Urinary bladder (tissue), 4 donors: ENCODE data around the gene NACC2. TPM values are rescaled to one million over a fixed set of nuclear protein-coding genes. Genes with fewer than 3 reads are reported as not detected.
"Not testable (repeated sequence)": the region's sequence is repeated elsewhere in the genome, so short reads cannot be mapped to it uniquely, and the experiment has no call there.

Source experiments
- DNase-seq: peaks from one replicate; pipeline ENCODE4 v3.0.0-alpha.2; 2015; ENCODE audit errors: extremely low spot score
- H3K27ac ChIP-seq: one replicate; pipeline ENCODE4 v1.5.1; 2013; ENCODE audit warnings: low read depth, mild to moderate bottlenecking, moderate library complexity
- H3K36me3 ChIP-seq: one replicate; pipeline ENCODE4 v1.6.1; 2013; ENCODE audit warnings: mild to moderate bottlenecking, moderate library complexity; ENCODE audit not compliant: insufficient read depth
- H3K4me1 ChIP-seq: one replicate; pipeline ENCODE4 v1.6.1; 2013; ENCODE audit warnings: mild to moderate bottlenecking, moderate library complexity; ENCODE audit not compliant: insufficient read depth
- H3K4me3 ChIP-seq: one replicate; pipeline ENCODE4 v1.5.1; 2013; ENCODE audit warnings: low read depth, low read length
- WGBS: extraction: QIAGEN DNeasy Blood & Tissue Kit; methylation state at CpG from one replicate; pipeline ENCODE4 v1.1.7; 2013; 5-methylcytosine and 5-hydroxymethylcytosine counted together
- polyA plus RNA-seq: library from polyadenylated mRNA; stranded (reverse); fragments of 200-250 nt; gene quantifications from one replicate; pipeline ENCODE4 v1.2.3, GENCODE V29; 2013
- total RNA-seq: library from RNA; depleted of rRNA; stranded (reverse); fragments of >200 nt; gene quantifications from one replicate; pipeline ENCODE4 v1.2.3, GENCODE V29; 2014
- donor health status: healthy with polysubstance abuse.
- donor health status: healthy.

The NACC2 gene
- total and polyA plus RNA-seq, 2 donors = 14.9 to 54.1 TPM

- 12% methylated on average over 42 of the region's 42 CpGs for WGBS
- Histone ChIP-seq H3K4me1 (peaks cover 2% of the 10 kb centered on the region), H3K27ac (no peak overlapping the region)
These were observed 15.3 kb upstream of the NACC2 start for GRCh38 chr9:136110082-136111061.

GRCh38 chr9:136109351-136110081, 14.4 kb upstream of the NACC2 start:
- H3K4me3 ChIP-seq = peak overlapping the region; percentile 1
- no peaks in the 10 kb centered on the region for H3K36me3 ChIP-seq
- peak overlapping the region; percentile 77 for H3K27ac ChIP-seq
- peak; percentile 49 for DNase-seq
- H3K4me1 ChIP-seq = peaks cover 2% of the 10 kb centered on the region
- 1% methylated on average over 48 of the region's 48 CpGs for WGBS

More at GRCh38 chr9:136110082-136111061, 15.3 kb upstream of the NACC2 start:
- H3K4me3 ChIP-seq = no peak overlapping the region
- H3K36me3 ChIP-seq = no peaks in the 10 kb centered on the region
- DNase-seq = no peak

- whole genome bisulfite sequencing = 72% methylated on average over 27 of the region's 27 CpGs
- H3K4me3 ChIP-seq = no peak overlapping the region
- DNase-seq = no peak
- H3K4me1 ChIP-seq = peaks cover 2% of the 10 kb centered on the region
- no peaks in the 10 kb centered on the region for H3K36me3 ChIP-seq
- peak overlapping the region; percentile 77 for H3K27ac ChIP-seq
These were observed 13.7 kb upstream of the NACC2 start for GRCh38 chr9:136108648-136109266.

GRCh38 chr9:136107953-136108647, 13.0 kb upstream of the NACC2 start:
- peaks cover 2% of the 10 kb centered on the region for H3K4me1 ChIP-seq
- 84% methylated on average over 29 of the region's 29 CpGs for WGBS
- H3K27ac ChIP-seq = peak overlapping the region; percentile 25

GRCh38 chr9:136107155-136107952, 12.3 kb upstream of the NACC2 start:
- Histone ChIP-seq H3K4me3 (no peak overlapping the region), H3K36me3 (no peaks in the 10 kb centered on the region), H3K4me1 (no peaks in the 10 kb centered on the region), H3K27ac (peak overlapping the region; percentile 25)
- WGBS = 68% methylated on average over 29 of the region's 29 CpGs
- no peak for DNase-seq

More at GRCh38 chr9:136107953-136108647, 13.0 kb upstream of the NACC2 start:
- no peaks in the 10 kb centered on the region for H3K36me3 ChIP-seq
- no peak for DNase-seq
- H3K4me3 ChIP-seq = no peak overlapping the region

- no peak for DNase-seq
- Histone ChIP-seq H3K4me3 (no peak overlapping the region), H3K36me3 (no peaks in the 10 kb centered on the region), H3K27ac (no peak overlapping the region), H3K4me1 (no peaks in the 10 kb centered on the region)
- 46% methylated on average over 17 of the region's 17 CpGs for WGBS
These were observed 10.5 kb upstream of the NACC2 start for GRCh38 chr9:136105398-136106135.

- DNase-seq = no peak
- no peak overlapping the region for H3K27ac ChIP-seq
- no peaks in the 10 kb centered on the region for H3K36me3 ChIP-seq
- WGBS = 63% methylated on average over 6 of the region's 6 CpGs
- no peaks in the 10 kb centered on the region for H3K4me1 ChIP-seq
- H3K4me3 ChIP-seq = no peak overlapping the region
These were observed 9.8 kb upstream of the NACC2 start for GRCh38 chr9:136104916-136105315.

- H3K4me3 ChIP-seq = no peak overlapping the region
- H3K4me1 ChIP-seq = no peaks in the 10 kb centered on the region
- H3K27ac ChIP-seq = no peak overlapping the region
- no peak for DNase-seq
- H3K36me3 ChIP-seq = no peaks in the 10 kb centered on the region
- 57% methylated on average over 1 of the region's 1 CpG for WGBS
These were observed 9.4 kb upstream of the NACC2 start for GRCh38 chr9:136104488-136104800.

GRCh38 chr9:136103651-136104487, 8.8 kb upstream of the NACC2 start:
- Histone ChIP-seq H3K4me1 (no peaks in the 10 kb centered on the region), H3K27ac (no peak overlapping the region), H3K36me3 (no peaks in the 10 kb centered on the region), H3K4me3 (no peak overlapping the region)
- 59% methylated on average over 34 of the region's 34 CpGs for WGBS
- no peak for DNase-seq

- H3K4me3 ChIP-seq, H3K27ac ChIP-seq, H3K4me1 ChIP-seq, H3K36me3 ChIP-seq, DNase-seq: not testable (repeated sequence)
- WGBS = 92% methylated on average over 13 of the region's 27 CpGs
These were observed 6.6 kb upstream of the NACC2 start for GRCh38 chr9:136101615-136102074.
